ENCODE results near the gene TSFM. TPM values are rescaled to one million over a fixed set of nuclear protein-coding genes. Genes with fewer than 3 reads are reported as not detected.

Gene TSFM
- total RNA-seq, 1 donor from 2014 or later = 18.1 TPM

- peaks cover 48% of the 10 kb centered on the region for H3K4me1 Mint-ChIP-seq
- peak within 1 kb of the TSS; percentile 93 for H3K27ac Mint-ChIP-seq
- H3K27me3 ChIP-seq = peaks cover 6% of the 10 kb centered on the region
- H3K4me3 ChIP-seq = peak within 1 kb of the TSS; percentile 95
- H3K9ac ChIP-seq = peak within 1 kb of the TSS; percentile 98
- TF ChIP-seq EZH2 (IDR thresholded peaks at IDR 0.05) (no peak), CTCF (IDR thresholded peaks at IDR 0.05) (no peak)
- H4K20me1 ChIP-seq (ENCODE audit: low read depth) = peaks cover 42% of the 10 kb centered on the region
- no peaks in the 10 kb centered on the region for H3K36me3 Mint-ChIP-seq
- peaks cover 46% of the 10 kb centered on the region for H3F3A ChIP-seq (ENCODE audit: low read depth)
- H3K27me3 Mint-ChIP-seq (ENCODE audit: insufficient read depth, low read depth) = peaks cover 12% of the 10 kb centered on the region
- H2AFZ ChIP-seq (replicated peaks) = peak within 1 kb of the TSS; percentile 98
- no peaks in the 10 kb centered on the region for H3K9me3 ChIP-seq (ENCODE audit: low read depth)
- H3K27ac ChIP-seq = peak within 1 kb of the TSS; percentile 100
- no peaks in the 10 kb centered on the region for H3K9me3 Mint-ChIP-seq
- DNase-seq (ENCODE audit: low spot score) = peak; percentile 99
- H3K4me1 ChIP-seq = peaks cover 37% of the 10 kb centered on the region
- H3K79me2 ChIP-seq (ENCODE audit: low read depth) = peaks cover 45% of the 10 kb centered on the region
- peak within 1 kb of the TSS; percentile 80 for H3K4me2 ChIP-seq
- H3K36me3 ChIP-seq = no peaks in the 10 kb centered on the region
- peak within 1 kb of the TSS; percentile 92 for H3K4me3 Mint-ChIP-seq
Observed at GRCh38 chr12:57846577-57847319, 64.2 kb downstream of the TSFM start, which contains the start of gene CTDSP2. TSS of gene CTDSP2 (minus strand) at chr12:57846729. CDS start at chr12:57846435, 294 bp downstream.

MicroRNAs within 50 kb of the gene (microRNA counts, 767-probe panel; counts per million panel counts)
- microRNA hsa-miR-26a-5p = 9,015 counts per million, percentile 96 among the panel's probes with 10 or more counts

Small RNA genes within 50 kb of the gene (microRNA-seq; reads per million reads assigned to microRNA genes)
- gene MIR26A2 (11.3 reads per million, percentile 40 among the genes with 10 or more reads in this experiment), gene MIR6759 (not detected)

Small RNA genes within 50 kb of the gene (small RNA-seq; reads per million reads assigned to genes)
- not detected for gene MIR26A2
- not detected for gene RNU6-1083P

Other genes starting within 250 kb of the TSFM start
- 147 and 192 TPM in 2 replicates for gene DCTN2, start 235.6 kb upstream of the TSFM start, total RNA-seq (ENCODE audit: low replicate concordance)
- gene KIF5A, start 232.7 kb upstream of the TSFM start, total RNA-seq (ENCODE audit: low replicate concordance) = 7.9 and 8.6 TPM in 2 replicates
- 15.5 and 23.4 TPM in 2 replicates for gene PIP4K2C, start 191.6 kb upstream of the TSFM start, total RNA-seq (ENCODE audit: low replicate concordance)
- 56.4 and 67.9 TPM in 2 replicates for gene DTX3, start 178.0 kb upstream of the TSFM start, total RNA-seq (ENCODE audit: low replicate concordance)
- gene ARHGEF25, start 171.4 kb upstream of the TSFM start, total RNA-seq (ENCODE audit: low replicate concordance) = 17.3 and 27.3 TPM in 2 replicates
- 0.28 and 1.1 TPM in 2 replicates for gene B4GALNT1, start 149.6 kb upstream of the TSFM start, total RNA-seq (ENCODE audit: low replicate concordance)
- gene OS9, start 88.7 kb upstream of the TSFM start, total RNA-seq (ENCODE audit: low replicate concordance) = 107 and 113 TPM in 2 replicates
- 1.7 and 2.7 TPM in 2 replicates for gene AGAP2, start 44.0 kb upstream of the TSFM start, total RNA-seq (ENCODE audit: low replicate concordance)
- gene TSPAN31, start 37.7 kb upstream of the TSFM start, total RNA-seq (ENCODE audit: low replicate concordance) = 57.6 and 61.3 TPM in 2 replicates
- 169 and 348 TPM in 2 replicates for gene CDK4, start 30.5 kb upstream of the TSFM start, total RNA-seq (ENCODE audit: low replicate concordance)
- 8.1 and 11.9 TPM in 2 replicates for gene MARCHF9, start 27.7 kb upstream of the TSFM start, total RNA-seq (ENCODE audit: low replicate concordance)
- gene CYP27B1, start 15.7 kb upstream of the TSFM start, total RNA-seq (ENCODE audit: low replicate concordance) = 0.17 and 0.99 TPM in 2 replicates
- gene METTL1, start 10.7 kb upstream of the TSFM start, total RNA-seq (ENCODE audit: low replicate concordance) = 4.5 and 5.6 TPM in 2 replicates
- gene EEF1AKMT3, start 10.2 kb upstream of the TSFM start, total RNA-seq (ENCODE audit: low replicate concordance) = 2.1 and 4.8 TPM in 2 replicates
- gene AVIL, start 35.9 kb downstream of the TSFM start, total RNA-seq (ENCODE audit: low replicate concordance) = 0.12 and 0.37 TPM in 2 replicates
- 43.6 and 73.2 TPM in 2 replicates for gene CTDSP2, start 63.9 kb downstream of the TSFM start, total RNA-seq (ENCODE audit: low replicate concordance)
- gene ATP23, start 158.8 kb downstream of the TSFM start, total RNA-seq (ENCODE audit: low replicate concordance) = 6.3 and 11.4 TPM in 2 replicates